SK-N-SH treated with all-trans-retinoic acid at 6 μM for 48 hours (cell line): ENCODE data around the gene MTF2.

Source experiments
- ARNTL ChIP-seq: fragments of 450-650 bp; formaldehyde crosslinking; IDR thresholded peaks from 2 replicates; pipeline ENCODE4 v1.5.0; 2020; ENCODE audit warnings: low read depth, mild to moderate bottlenecking, moderate library complexity, borderline replicate concordance
- CSDC2 ChIP-seq: fragments of 250-450 bp; sonication (Bioruptor Pico); IDR thresholded peaks from 2 replicates; pipeline ENCODE4 v1.5.0; 2020; ENCODE audit warnings: mild to moderate bottlenecking, moderate library complexity
- ESRRG ChIP-seq: fragments of 250-450 bp; sonication (Bioruptor Pico); IDR thresholded peaks from 2 replicates; pipeline ENCODE4 v1.6.1; 2021; ENCODE audit warnings: mild to moderate bottlenecking
- OSR1 ChIP-seq: fragments of 250-450 bp; sonication (Bioruptor Pico); IDR thresholded peaks from 2 replicates; pipeline ENCODE4 v1.8.0; 2022; ENCODE audit warnings: moderate library complexity, mild to moderate bottlenecking, inconsistent platforms
- RARB ChIP-seq: fragments of 250-450 bp; sonication (Bioruptor Pico); IDR thresholded peaks from 2 replicates; pipeline ENCODE4 v1.8.0; 2021; ENCODE audit warnings: mild to moderate bottlenecking, moderate library complexity
- SNAI2 ChIP-seq: fragments of 250-450 bp; sonication (Bioruptor Pico); IDR thresholded peaks from 2 replicates; pipeline ENCODE4 v1.5.0; 2020; ENCODE audit warnings: mild to moderate bottlenecking, moderate library complexity
- TCF4 ChIP-seq: fragments of 250-450 bp; sonication (Bioruptor Pico); IDR thresholded peaks from 2 replicates; pipeline ENCODE4 v1.8.0; 2021; ENCODE audit warnings: mild to moderate bottlenecking, moderate library complexity, borderline replicate concordance
- ZFP3 ChIP-seq: fragments of 250-450 bp; sonication (Bioruptor Pico); IDR thresholded peaks from 2 replicates; pipeline ENCODE4 v1.5.0; 2020; ENCODE audit warnings: mild to moderate bottlenecking, moderate library complexity
- ZFP30 ChIP-seq: fragments of 450-650 bp; formaldehyde crosslinking; IDR thresholded peaks from 2 replicates; pipeline ENCODE4 v1.5.0; 2022; ENCODE audit warnings: mild to moderate bottlenecking, moderate library complexity
- TF ChIP-seq, protein P1 (sequence below): fragments of 250-450 bp; sonication (Bioruptor Pico); IDR thresholded peaks from 2 replicates; pipeline ENCODE4 v1.8.0; 2021; ENCODE audit warnings: low read depth, mild to moderate bottlenecking, moderate library complexity, borderline replicate concordance
- TF ChIP-seq, protein P2 (sequence below): fragments of 250-450 bp; sonication (Bioruptor Pico); IDR thresholded peaks from 2 replicates; pipeline ENCODE4 v1.5.1; 2020; ENCODE audit warnings: low read depth, mild to moderate bottlenecking, moderate library complexity
- TF ChIP-seq, protein P3 (sequence below): fragments of 250-450 bp; sonication (Bioruptor Pico); IDR thresholded peaks from 2 replicates; pipeline ENCODE4 v1.8.0; 2020; ENCODE audit warnings: mild to moderate bottlenecking, moderate library complexity, borderline replicate concordance

DNA sequence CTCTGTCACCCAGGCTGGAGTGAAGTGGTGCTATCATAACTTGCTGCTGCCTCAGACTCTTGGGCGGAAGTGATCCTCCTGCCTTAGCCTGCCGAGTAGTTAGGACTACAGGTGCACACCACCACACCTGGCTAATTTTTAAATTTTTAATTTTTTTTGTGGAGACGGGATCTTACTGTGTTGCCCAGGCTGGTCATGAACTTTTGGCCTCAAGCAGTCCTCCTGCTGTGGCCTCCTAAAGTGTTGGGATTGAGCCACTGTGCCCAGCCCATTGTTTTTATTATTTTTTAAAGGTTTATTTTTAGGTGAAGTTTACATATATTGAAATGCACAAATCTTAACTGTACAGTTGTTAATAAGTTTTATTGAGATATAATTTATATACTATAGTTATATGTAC, 3.2 kb downstream of the MTF2 start:
- TF ChIP-seq RARB (CRISPR knock-in tag) = no peak
- no peak for TF ChIP-seq ZFP3
- no peak for TF ChIP-seq OSR1 (CRISPR knock-in tag)
- TF ChIP-seq, protein P1, sequence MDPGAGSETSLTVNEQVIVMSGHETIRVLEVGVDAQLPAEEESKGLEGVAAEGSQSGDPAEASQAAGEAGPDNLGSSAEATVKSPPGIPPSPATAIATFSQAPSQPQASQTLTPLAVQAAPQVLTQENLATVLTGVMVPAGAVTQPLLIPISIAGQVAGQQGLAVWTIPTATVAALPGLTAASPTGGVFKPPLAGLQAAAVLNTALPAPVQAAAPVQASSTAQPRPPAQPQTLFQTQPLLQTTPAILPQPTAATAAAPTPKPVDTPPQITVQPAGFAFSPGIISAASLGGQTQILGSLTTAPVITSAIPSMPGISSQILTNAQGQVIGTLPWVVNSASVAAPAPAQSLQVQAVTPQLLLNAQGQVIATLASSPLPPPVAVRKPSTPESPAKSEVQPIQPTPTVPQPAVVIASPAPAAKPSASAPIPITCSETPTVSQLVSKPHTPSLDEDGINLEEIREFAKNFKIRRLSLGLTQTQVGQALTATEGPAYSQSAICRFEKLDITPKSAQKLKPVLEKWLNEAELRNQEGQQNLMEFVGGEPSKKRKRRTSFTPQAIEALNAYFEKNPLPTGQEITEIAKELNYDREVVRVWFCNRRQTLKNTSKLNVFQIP (CRISPR knock-in tag) = no peak
- TF ChIP-seq, protein P2, sequence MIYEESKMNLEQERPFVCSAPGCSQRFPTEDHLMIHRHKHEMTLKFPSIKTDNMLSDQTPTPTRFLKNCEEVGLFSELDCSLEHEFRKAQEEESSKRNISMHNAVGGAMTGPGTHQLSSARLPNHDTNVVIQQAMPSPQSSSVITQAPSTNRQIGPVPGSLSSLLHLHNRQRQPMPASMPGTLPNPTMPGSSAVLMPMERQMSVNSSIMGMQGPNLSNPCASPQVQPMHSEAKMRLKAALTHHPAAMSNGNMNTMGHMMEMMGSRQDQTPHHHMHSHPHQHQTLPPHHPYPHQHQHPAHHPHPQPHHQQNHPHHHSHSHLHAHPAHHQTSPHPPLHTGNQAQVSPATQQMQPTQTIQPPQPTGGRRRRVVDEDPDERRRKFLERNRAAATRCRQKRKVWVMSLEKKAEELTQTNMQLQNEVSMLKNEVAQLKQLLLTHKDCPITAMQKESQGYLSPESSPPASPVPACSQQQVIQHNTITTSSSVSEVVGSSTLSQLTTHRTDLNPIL (CRISPR knock-in tag) = no peak
- no peak for TF ChIP-seq ESRRG (CRISPR knock-in tag)
- TF ChIP-seq, protein P3, sequence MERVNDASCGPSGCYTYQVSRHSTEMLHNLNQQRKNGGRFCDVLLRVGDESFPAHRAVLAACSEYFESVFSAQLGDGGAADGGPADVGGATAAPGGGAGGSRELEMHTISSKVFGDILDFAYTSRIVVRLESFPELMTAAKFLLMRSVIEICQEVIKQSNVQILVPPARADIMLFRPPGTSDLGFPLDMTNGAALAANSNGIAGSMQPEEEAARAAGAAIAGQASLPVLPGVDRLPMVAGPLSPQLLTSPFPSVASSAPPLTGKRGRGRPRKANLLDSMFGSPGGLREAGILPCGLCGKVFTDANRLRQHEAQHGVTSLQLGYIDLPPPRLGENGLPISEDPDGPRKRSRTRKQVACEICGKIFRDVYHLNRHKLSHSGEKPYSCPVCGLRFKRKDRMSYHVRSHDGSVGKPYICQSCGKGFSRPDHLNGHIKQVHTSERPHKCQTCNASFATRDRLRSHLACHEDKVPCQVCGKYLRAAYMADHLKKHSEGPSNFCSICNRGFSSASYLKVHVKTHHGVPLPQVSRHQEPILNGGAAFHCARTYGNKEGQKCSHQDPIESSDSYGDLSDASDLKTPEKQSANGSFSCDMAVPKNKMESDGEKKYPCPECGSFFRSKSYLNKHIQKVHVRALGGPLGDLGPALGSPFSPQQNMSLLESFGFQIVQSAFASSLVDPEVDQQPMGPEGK (CRISPR knock-in tag) = no peak
- no peak for TF ChIP-seq ARNTL (CRISPR knock-in tag)
- TF ChIP-seq ZFP30 (CRISPR knock-in tag) = no peak
- no peak for TF ChIP-seq CSDC2 (CRISPR knock-in tag)
- TF ChIP-seq SNAI2 (CRISPR knock-in tag) = no peak
- no peak for TF ChIP-seq TCF4
